PFSK-1 (cell line): Measurements from ENCODE around the gene TNS4.

Experiments
- FOXP2 ChIP-seq: optimal IDR thresholded peaks from 2 replicates; pipeline ENCODE3; 2011; ENCODE audit warnings: borderline replicate concordance, control low read depth, inconsistent platforms; ENCODE audit not compliant: insufficient read depth; ENCODE audit errors: extremely low read length, extremely low read depth
- POLR2AphosphoS5 ChIP-seq: IDR thresholded peaks from 2 replicates; pipeline ENCODE4 v1.6.1; 2012; ENCODE audit warnings: low read depth, mild to moderate bottlenecking, control low read depth, low read length, moderate library complexity
- REST ChIP-seq, 2 experiments: IDR thresholded peaks; 2 replicates each; pipeline versions ENCODE4 v1.6.1 to v1.8.0; 2011 to 2012; ENCODE audit warnings: low read depth in 2 of 2, low read length in 2 of 2, control low read depth in 1 of 2, inconsistent platforms in 1 of 2, mild to moderate bottlenecking in 1 of 2, moderate library complexity in 1 of 2; ENCODE audit not compliant: insufficient read depth in 1 of 2
- SIN3A ChIP-seq: IDR thresholded peaks from 2 replicates; pipeline ENCODE4 v1.6.1; 2012; ENCODE audit warnings: mild to moderate bottlenecking, low read length, moderate library complexity, borderline replicate concordance; ENCODE audit not compliant: insufficient read depth
- TAF1 ChIP-seq: IDR thresholded peaks from 2 replicates; pipeline ENCODE4 v1.6.1; 2012; ENCODE audit warnings: low read length, control low read depth, borderline replicate concordance; ENCODE audit not compliant: insufficient read depth

The TNS4 gene

GRCh38 chr17:40430272-40431230 lies 70.9 kb downstream of the TNS4 start:
- TF ChIP-seq SIN3A (no peak), POLR2AphosphoS5 (no peak), REST (IDR thresholded peaks at IDR 0.05; ENCODE audit: insufficient read depth in 1 of 2, low read depth in 2 of 2, low read length in 2 of 2) (no peak), TAF1 (no peak), FOXP2 (no peak)

- TF ChIP-seq POLR2AphosphoS5 (no peak), FOXP2 (no peak), TAF1 (no peak), REST (IDR thresholded peaks at IDR 0.05; ENCODE audit: insufficient read depth in 1 of 2, low read depth in 2 of 2, low read length in 2 of 2) (no peak), SIN3A (no peak)
Observed at GRCh38 chr17:40427002-40427491, 74.4 kb downstream of the TNS4 start.
